EH (cell line): ENCODE results near the gene TMEM178A.

Source experiments
- DNase-seq: peaks from one replicate; pipeline ENCODE4 v3.0.0-alpha.2; 2015; ENCODE audit warnings: low read depth

TMEM178A gene

DNA sequence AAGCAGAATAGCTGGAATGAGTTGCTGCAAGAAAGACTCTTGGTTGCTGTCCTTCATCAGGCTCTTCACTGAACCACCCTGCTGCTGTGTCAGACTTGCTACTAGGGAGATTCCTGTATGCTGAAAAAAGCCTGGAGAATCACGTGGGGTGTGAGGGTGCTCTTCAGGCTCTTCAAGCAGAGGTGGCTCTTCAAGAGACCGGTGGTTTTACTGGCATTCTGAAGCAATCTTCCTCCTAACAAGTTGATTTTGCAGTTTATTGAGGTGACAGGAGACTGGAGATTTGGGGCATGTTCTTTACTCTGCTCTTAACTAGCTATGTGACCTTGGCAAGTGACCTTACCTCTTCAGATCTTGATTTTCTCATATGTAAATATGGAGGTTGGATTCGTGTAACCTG, 14.1 kb downstream of the TMEM178A start:
- no peak for DNase-seq

DNA sequence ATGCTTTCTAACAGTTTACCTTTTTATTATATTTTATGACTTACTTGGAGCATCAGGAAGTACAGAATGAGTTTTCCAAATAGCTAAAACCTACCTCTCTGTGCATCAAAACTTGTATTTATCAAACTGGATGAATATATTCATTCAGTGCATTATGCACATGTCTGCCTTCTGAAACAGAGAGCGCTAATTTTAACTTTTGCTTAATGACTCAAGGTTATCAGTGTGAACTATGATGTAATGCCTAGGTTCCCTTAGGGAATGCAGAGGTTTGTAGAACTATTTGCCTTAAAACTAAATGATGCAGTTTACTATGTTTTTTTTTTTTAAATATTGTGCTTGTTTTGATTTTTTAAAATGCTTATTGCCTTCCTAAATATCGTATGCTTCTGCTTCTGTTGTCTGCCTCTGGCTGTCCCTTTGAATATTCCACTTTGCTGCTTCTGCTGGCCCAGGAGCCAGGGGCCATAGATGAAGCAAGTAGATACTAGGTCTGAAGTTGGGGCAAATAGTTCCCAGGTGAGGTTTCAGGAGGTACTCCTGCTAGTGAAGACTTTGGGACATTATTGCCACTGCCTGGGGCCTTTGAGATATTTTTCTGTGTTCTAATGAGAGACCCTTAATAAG, 16.5 kb downstream of the TMEM178A start:
- no peak for DNase-seq

DNA sequence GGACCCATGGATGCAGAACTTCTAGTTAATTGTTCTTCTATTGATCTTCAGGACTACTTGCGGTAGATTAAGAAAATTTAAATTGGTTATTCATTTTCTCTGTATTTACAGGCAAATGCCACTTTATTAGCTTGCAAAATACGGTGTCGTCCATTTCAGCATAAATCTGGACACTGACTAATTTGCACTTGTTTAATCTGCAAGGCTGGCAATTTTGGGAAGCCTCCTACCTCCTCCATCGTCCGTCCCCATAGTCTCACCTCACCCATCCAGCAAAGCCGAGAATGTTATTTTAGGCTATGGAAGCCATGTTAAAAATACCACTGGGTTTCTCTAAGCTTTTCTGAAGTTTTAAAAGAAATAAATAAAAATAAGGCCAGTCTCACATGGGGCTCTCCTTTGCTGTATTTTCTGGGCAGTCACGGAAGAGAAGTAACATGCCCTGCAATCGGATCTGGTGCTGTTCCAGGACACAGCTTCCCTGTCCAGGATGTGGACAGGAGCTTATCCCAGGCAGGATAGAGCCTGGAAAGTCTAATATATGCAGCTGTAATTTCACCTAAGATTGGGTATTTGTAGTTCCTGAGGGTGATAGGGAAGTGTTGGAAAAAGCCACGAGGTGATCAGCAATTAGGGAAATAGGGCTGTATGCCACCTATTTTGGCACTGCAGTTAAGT, 17.4 kb downstream of the TMEM178A start:
- DNase-seq, result no peak

- DNase-seq, result no peak
These were observed 18.7 kb downstream of the TMEM178A start for GRCh38 chr2:39684464-39684863.

GRCh38 chr2:39685126-39685525, 19.4 kb downstream of the TMEM178A start:
- DNase-seq, result no peak

DNA sequence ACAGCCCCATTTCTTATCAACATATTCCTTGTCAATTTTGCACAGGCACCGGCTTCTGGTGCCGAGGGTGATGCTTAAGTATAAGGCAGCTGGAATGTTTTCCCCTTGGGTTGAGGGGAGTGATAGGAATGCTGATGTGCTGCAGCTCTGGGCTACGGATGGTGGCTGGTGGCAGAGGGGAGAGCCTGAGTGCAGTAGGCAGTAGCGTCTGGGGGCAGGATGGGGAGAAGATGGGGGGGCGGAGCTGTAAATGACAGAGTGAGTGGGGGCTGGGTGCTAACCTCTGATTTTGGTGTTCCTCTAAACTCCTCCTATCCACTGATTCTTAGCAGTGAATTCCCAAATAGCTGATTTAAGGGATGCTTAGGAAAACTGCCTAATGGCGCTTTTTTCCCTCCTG, 20.7 kb downstream of the TMEM178A start:
- no peak for DNase-seq

DNA sequence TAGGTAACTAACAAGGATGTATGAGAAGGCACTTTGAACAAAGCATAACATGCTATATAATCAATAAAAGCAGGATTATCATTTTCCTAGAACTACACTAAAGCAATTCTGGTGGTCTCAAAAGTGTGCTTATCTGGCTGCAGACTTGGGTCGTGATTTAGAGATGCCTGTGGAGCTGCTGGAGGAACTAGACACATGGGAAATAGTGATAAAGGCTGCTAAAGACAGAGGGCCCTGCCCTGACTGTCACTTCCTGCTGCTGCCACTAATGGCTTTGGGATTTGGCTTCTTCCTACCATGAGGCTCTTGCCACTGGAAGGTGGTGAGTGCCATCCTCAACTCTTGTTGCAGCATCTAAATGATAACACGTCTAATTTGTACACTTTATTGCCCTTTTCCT, 22.5 kb downstream of the TMEM178A start:
- no peak for DNase-seq

DNA sequence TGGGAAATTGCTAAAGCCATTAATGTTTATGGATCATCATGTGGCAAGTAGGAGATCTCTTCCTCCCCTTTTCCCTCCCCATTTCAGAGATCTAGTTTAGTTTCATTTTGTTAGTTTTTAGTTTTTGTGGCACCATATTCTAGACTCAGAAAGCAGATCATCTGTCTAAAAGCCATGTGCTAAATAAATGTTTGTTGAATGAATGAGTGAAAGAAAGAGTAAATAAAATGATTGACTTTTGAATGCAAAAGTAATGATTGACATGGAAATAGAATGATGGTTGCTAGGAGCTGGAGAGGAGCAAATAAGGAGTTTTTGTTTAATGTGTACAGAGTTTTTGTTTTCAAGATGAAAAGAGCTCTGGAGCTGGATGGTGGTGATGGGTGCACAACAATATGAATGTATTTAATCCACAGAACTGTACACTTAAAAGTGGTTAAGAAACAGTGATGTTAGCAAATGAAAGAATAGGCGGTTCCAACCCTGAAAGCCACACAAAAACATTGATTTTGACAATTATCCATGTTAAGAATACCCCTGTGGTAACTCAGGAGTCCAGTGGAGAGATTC, 23.6 kb downstream of the TMEM178A start:
- no peak for DNase-seq

GRCh38 chr2:39689876-39690275, 24.2 kb downstream of the TMEM178A start:
- no peak for DNase-seq

GRCh38 chr2:39693245-39693644, 27.5 kb downstream of the TMEM178A start:
- DNase-seq, result no peak

DNA sequence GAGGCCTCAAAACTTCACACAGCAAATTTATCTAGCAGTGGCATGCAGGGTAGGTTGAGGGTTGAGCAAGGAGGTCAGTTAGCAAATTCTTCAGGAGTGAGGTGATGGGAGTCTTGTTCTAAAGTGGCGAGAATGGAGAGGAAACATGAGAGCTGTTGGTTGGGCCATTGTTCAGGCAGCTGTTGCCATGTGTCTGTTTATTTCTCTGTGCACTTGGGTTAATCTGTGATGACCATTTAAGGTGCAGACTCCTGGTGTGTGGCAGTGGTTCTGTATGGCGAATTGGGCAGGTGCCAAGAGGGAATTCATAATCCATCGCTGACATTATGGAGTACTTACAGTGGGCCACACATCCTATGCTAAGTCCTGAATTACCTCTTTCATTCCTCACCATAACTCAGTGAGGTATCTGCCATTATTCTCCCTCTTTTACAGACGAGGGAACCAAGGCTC, 30.4 kb downstream of the TMEM178A start:
- peak; percentile 87 for DNase-seq

- DNase-seq, result peak; percentile 70
These were observed 31.1 kb downstream of the TMEM178A start for GRCh38 chr2:39696838-39697237.

GRCh38 chr2:39697454-39697853, 31.7 kb downstream of the TMEM178A start:
- DNase-seq, result no peak

DNA sequence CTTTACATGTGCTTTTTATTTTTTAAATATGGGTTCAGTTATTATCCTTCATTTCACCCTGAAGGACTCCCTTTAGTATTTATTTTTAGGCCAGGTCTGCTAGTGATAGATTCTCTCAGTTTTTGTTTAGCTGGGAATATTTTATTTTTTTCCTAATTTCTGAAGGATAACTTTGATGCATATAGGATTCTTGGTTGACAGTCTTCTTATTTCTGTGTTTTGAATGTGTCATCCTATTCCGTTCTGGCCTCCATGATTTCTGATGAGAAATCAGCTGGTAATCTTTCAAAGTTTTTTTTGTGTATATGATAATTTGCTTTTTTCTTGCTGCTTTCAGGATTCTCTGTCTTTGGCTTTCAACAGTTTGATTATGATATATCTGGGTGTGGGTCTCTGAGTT, 35.4 kb downstream of the TMEM178A start:
- DNase-seq, result no peak

DNA sequence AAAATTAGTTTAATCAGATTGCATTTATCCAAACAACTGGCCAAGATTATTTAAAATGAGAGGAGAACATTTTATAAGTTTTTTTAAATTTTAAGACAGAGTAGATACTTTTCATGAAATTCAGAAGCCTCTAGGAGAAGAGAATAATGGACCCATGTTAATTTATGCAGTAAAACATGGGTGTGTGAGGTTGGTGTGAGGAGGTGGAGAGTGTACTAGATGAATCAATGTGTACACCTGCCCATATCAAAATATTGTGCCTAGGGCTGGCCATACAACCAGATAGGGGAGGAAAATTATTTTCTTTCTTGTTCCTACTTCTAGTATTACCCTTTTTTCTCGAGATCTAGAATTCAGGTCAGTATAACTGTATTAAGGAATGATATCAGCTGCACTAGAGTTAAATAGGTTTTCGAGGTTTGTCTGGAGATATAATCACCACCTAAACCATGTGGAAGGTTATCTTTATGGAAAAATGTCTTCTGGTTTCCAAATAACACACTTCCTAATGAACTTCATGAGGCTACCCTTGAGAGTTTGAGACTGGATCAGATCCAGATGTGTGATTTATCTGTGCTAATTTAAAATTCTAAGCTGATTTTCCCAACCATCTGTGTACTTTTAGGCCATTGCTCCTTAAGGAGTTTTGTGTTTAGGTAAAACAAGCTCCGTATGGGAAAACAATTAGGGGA, 37.6 kb downstream of the TMEM178A start:
- DNase-seq, result no peak

DNA sequence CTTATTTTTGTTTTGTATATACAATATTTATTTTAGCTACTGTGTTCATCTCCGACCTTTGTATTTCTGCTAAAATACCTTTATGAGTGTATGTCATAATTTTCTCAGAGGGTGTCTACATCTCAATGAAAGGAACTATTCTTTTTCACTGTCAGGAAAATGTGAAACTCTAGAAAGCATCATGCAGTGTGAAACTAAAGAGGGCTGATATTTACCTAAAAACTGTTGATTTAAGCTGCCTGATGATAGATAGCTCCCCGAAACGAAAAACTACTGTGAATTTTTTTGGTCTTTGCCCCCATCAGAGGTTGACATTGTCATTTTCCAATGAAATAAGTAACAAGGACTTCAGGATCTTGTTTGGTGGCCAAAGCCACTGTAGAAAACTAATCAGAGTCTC, 38.8 kb downstream of the TMEM178A start:
- DNase-seq, result no peak

DNA sequence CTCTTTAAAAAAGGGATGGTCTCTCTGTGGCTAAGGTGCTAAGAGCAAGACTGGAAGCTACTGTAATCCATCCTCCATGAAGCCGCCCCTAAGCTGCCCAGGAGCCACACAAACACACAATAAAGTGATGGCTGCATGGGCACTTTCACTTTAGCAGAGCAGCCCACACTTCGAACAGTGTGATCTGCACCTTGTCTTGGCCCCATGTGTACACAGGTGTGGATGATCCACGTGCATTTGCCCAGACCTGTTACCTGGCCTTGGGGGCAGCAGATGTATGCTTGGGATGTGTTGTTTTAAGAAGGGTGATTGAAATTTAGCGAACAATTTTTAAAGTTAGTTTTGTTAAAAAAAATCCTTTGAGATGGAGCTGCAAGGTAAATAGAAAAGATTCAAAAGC, 39.9 kb downstream of the TMEM178A start:
- DNase-seq, result no peak

DNA sequence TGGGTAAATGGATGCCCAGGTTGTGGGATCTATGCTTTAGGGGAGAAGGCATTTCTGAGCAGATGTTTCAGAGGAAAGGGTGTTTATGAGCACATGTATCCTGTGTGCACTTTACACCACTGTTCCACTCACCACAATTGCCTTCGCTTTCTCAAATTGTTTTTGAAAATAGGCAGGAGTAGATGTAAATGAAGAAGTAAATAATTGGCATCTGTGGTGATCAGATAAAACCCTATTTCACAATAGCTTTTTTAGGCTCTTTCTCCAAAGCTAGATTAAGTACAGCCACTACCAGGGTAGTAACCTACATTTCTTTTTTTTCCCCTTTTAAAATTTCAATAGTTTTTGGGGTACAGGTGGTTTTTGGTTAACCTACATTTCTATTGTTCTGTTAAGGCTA, 40.6 kb downstream of the TMEM178A start:
- no peak for DNase-seq

DNA sequence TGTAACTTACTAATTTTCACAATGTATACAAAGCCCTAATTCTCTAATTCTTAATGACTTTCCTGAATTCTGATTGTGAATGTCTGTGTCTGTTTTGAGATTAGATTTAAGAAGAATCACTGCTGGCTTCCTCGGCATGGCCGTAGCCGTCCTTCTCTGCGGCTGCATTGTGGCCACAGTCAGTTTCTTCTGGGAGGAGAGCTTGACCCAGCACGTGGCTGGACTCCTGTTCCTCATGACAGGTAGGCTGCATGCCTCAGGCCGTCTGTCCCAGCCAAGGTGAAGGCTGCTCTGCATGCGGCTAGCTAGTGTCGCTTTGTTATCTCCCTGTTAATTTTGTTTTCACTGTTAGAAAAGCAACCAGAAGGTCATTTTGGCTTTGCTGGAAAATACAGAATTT, 41.2 kb downstream of the TMEM178A start:
- no peak for DNase-seq

GRCh38 chr2:39708003-39708402, 42.3 kb downstream of the TMEM178A start:
- DNase-seq, result no peak

DNA sequence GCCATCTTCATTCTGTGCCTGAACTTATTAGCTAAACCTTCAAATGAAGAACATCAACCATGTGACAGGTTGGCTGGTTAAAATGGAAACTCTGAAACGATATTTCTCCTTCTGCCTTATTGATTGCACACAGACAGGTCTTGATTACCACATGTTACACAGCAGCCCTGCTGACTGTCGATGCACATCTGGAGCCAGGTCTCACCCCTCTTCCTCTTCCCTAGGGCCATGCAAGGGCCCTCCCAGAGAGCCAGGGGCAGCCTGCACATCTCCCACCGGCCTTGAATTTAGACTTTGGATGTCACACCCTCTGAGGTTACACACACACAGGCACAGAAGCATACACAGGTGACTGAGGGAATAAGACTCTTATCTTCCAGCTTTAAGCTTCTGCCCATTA, 45.1 kb downstream of the TMEM178A start:
- no peak for DNase-seq

- peak; percentile 51 for DNase-seq
These were observed 47.2 kb downstream of the TMEM178A start for GRCh38 chr2:39712953-39713352.

DNA sequence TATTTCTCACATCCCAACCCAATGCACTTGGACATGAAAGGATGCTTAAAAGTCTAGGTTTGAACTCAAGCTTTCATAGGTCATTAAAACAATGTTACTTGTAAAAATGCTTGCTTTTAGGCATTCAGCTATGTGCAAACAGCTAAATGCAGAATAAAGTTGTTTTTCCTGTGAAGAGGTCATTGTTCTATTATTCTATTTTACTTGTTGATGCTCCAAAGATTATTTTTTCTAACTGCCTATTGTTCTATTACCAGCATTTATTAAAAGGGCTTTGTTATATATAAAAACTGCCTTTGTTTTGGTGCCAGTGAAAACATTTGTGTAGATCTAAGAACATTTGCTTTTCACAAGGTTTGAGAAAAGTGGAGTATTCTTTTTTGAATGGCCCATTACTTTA, 49.4 kb downstream of the TMEM178A start:
- DNase-seq, result no peak
